ENCODE results near the gene TKTL2.

The TKTL2 gene

DNA sequence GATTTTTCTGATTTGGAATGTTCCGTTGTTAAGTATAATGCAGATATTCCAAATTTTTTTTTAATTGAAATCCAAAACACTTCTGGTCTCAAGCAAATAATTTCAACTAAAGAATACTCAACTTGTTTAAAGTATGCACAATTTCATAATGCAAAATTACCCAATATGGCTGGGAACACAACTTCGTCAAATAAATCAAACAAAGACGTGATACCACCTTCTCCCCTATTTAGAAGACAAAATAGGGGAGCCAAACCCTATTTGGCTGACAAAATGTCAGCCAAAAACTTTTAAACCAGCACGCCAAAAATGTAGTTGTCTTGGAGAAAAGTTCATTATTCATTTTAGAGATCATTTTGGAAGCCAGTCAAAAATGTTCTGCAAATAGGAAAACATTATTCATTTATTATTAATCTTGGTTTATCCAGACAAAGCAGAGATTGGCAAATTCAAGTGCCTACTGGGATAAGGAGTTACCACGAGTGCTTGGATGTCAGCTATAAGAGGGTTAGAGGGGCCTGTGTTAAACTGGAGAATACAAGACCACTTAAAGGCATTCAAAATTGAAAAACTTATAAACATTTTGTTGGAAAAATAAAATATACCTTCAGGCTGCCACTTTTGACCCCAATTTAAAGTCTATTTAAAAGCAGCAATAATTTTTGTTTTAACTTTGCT lies 3.3 kb upstream of the TKTL2 start:
- no peak for TF ChIP-seq REST (IDR thresholded peaks at IDR 0.05; ENCODE audit: insufficient replicate concordance, low read depth)
- no peak for TF ChIP-seq GABPA (IDR thresholded peaks at IDR 0.05; ENCODE audit: low read depth)
- TF ChIP-seq SPI1 (IDR thresholded peaks at IDR 0.05; ENCODE audit: borderline replicate concordance, low read depth) = no peak
- no peak for TF ChIP-seq POLR2AphosphoS5 (IDR thresholded peaks at IDR 0.05; ENCODE audit: low read depth)
- TF ChIP-seq CTCF (IDR thresholded peaks at IDR 0.05; ENCODE audit: insufficient read depth, low read length) = no peak
- Histone ChIP-seq H3K4me3 (replicated peaks; ENCODE audit: insufficient read depth, low read length) (no peak overlapping the region), H3K27ac (replicated peaks) (no peak overlapping the region), H3K27me3 (ENCODE audit: insufficient read depth, poor library complexity, severe bottlenecking) (peaks cover 2% of the 10 kb centered on the region)
- DNase-seq (ENCODE audit: low read depth in 1 of 2, low spot score in 1 of 2) = no peak

- DNase-seq (ENCODE audit: low read depth in 1 of 2, low spot score in 1 of 2) = no peak
- TF ChIP-seq REST (IDR thresholded peaks at IDR 0.05; ENCODE audit: insufficient replicate concordance, low read depth) (no peak), CTCF (IDR thresholded peaks at IDR 0.05; ENCODE audit: insufficient read depth, low read length) (no peak), POLR2AphosphoS5 (IDR thresholded peaks at IDR 0.05; ENCODE audit: low read depth) (no peak), SPI1 (IDR thresholded peaks at IDR 0.05; ENCODE audit: borderline replicate concordance, low read depth) (no peak), GABPA (IDR thresholded peaks at IDR 0.05; ENCODE audit: low read depth) (no peak)
Measured at GRCh38 chr4:163474027-163474426, 473 bp upstream of the TKTL2 start.

GRCh38 chr4:163473130-163473529 lies 424 bp downstream of the TKTL2 start:
- no peak for DNase-seq (ENCODE audit: low read depth in 1 of 2, low spot score in 1 of 2)
- no peak overlapping the region for H3K4me3 ChIP-seq (replicated peaks; ENCODE audit: insufficient read depth, low read length)
- H3K27me3 ChIP-seq (ENCODE audit: insufficient read depth, poor library complexity, severe bottlenecking) = peaks cover 2% of the 10 kb centered on the region
- TF ChIP-seq CTCF (IDR thresholded peaks at IDR 0.05; ENCODE audit: insufficient read depth, low read length) = no peak
- no peak for TF ChIP-seq GABPA (IDR thresholded peaks at IDR 0.05; ENCODE audit: low read depth)
- no peak for TF ChIP-seq POLR2AphosphoS5 (IDR thresholded peaks at IDR 0.05; ENCODE audit: low read depth)
- no peak for TF ChIP-seq REST (IDR thresholded peaks at IDR 0.05; ENCODE audit: insufficient replicate concordance, low read depth)
- TF ChIP-seq SPI1 (IDR thresholded peaks at IDR 0.05; ENCODE audit: borderline replicate concordance, low read depth) = no peak
- no peak overlapping the region for H3K27ac ChIP-seq (replicated peaks)

More at GRCh38 chr4:163474027-163474426, 473 bp upstream of the TKTL2 start:
- peaks cover 2% of the 10 kb centered on the region for H3K27me3 ChIP-seq (ENCODE audit: insufficient read depth, poor library complexity, severe bottlenecking)
- H3K27ac ChIP-seq (replicated peaks) = no peak overlapping the region
- no peak overlapping the region for H3K4me3 ChIP-seq (replicated peaks; ENCODE audit: insufficient read depth, low read length)
